ENCODE data around the gene AKAP5. TPM values are rescaled to one million over a fixed set of nuclear protein-coding genes. Genes with fewer than 3 reads are reported as not detected.
"Not testable (repeated sequence)": the region's sequence is repeated elsewhere in the genome, so short reads cannot be mapped to it uniquely, and the experiment has no call there.

Gene AKAP5
- total RNA-seq, 1 donor from 2014 or later, result 0.15 TPM

DNA sequence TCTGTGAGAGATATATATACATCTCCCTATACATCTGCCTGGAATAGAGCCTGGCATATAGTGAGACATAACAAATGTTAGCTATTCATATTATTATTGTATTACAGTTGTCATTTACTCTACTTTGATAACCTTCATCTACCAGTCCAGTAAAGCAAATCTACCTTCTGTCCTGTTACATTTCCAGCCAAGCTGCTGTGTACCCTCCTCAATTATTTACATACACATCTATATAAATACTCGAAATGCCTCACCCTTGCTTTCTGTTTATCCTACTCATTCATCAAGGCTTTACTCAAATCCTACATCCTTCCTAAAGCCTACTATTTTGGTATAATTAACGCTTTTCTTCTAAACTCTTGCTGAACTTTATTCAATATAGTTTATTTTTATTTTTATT is 48.0 kb downstream of the AKAP5 start:
- Mint-ChIP-seq H3K4me3 (ENCODE audit: unreplicated experiment) (no peak overlapping the region), H3K9me3 (ENCODE audit: unreplicated experiment) (no peaks in the 10 kb centered on the region), H3K27ac (ENCODE audit: unreplicated experiment) (no peak overlapping the region), H3K27me3 (ENCODE audit: unreplicated experiment) (no peaks in the 10 kb centered on the region), H3K4me1 (ENCODE audit: low read depth, unreplicated experiment) (peaks cover 10% of the 10 kb centered on the region), H3K36me3 (ENCODE audit: unreplicated experiment) (no peaks in the 10 kb centered on the region)
- no peak for DNase-seq
- TF ChIP-seq, protein P1, sequence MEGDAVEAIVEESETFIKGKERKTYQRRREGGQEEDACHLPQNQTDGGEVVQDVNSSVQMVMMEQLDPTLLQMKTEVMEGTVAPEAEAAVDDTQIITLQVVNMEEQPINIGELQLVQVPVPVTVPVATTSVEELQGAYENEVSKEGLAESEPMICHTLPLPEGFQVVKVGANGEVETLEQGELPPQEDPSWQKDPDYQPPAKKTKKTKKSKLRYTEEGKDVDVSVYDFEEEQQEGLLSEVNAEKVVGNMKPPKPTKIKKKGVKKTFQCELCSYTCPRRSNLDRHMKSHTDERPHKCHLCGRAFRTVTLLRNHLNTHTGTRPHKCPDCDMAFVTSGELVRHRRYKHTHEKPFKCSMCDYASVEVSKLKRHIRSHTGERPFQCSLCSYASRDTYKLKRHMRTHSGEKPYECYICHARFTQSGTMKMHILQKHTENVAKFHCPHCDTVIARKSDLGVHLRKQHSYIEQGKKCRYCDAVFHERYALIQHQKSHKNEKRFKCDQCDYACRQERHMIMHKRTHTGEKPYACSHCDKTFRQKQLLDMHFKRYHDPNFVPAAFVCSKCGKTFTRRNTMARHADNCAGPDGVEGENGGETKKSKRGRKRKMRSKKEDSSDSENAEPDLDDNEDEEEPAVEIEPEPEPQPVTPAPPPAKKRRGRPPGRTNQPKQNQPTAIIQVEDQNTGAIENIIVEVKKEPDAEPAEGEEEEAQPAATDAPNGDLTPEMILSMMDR (IDR thresholded peaks at IDR 0.05; ENCODE audit: partially characterized antibody, unreplicated experiment), result no peak

DNA sequence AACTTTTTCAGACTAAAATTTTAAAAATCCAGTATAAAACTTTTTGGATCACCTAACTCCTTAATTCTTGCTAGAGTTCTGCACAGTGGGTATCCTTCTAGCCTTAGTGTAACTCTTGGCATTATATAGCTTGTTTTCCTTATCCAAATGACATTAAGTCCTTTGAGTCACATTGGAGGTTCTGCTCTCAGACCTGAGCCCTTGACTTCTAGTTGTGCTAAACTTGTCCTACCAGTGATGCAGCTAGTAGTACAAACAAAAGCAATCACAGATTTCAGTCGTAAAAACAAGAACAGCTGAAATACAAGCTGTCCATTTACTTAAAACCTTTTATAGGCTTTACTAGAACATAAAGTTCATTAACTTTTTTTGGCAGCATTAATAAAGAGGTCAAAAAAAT is 49.8 kb downstream of the AKAP5 start:
- Mint-ChIP-seq H3K27ac (ENCODE audit: unreplicated experiment) (no peak overlapping the region), H3K4me3 (ENCODE audit: unreplicated experiment) (no peak overlapping the region), H3K27me3 (ENCODE audit: unreplicated experiment) (no peaks in the 10 kb centered on the region), H3K36me3 (ENCODE audit: unreplicated experiment) (no peaks in the 10 kb centered on the region), H3K4me1 (ENCODE audit: low read depth, unreplicated experiment) (peaks cover 9% of the 10 kb centered on the region), H3K9me3 (ENCODE audit: unreplicated experiment) (no peaks in the 10 kb centered on the region)
- TF ChIP-seq, protein P1 (IDR thresholded peaks at IDR 0.05; ENCODE audit: partially characterized antibody, unreplicated experiment), result no peak
- DNase-seq, result no peak

GRCh38 chr14:64516969-64517368 is 51.7 kb downstream of the AKAP5 start:
- TF ChIP-seq, protein P1 (IDR thresholded peaks at IDR 0.05; ENCODE audit: partially characterized antibody, unreplicated experiment), result no peak

GRCh38 chr14:64517667-64518066 is 52.4 kb downstream of the AKAP5 start:
- not testable (repeated sequence) for H3K4me1 Mint-ChIP-seq (ENCODE audit: low read depth, unreplicated experiment); DNase-seq; H3K27me3 Mint-ChIP-seq (ENCODE audit: unreplicated experiment); H3K27ac Mint-ChIP-seq (ENCODE audit: unreplicated experiment); H3K9me3 Mint-ChIP-seq (ENCODE audit: unreplicated experiment); H3K36me3 Mint-ChIP-seq (ENCODE audit: unreplicated experiment); H3K4me3 Mint-ChIP-seq (ENCODE audit: unreplicated experiment)

More at GRCh38 chr14:64516969-64517368, 51.7 kb downstream of the AKAP5 start:
- H3K27ac Mint-ChIP-seq (ENCODE audit: unreplicated experiment), result no peak overlapping the region
- H3K4me1 Mint-ChIP-seq (ENCODE audit: low read depth, unreplicated experiment), result no peaks in the 10 kb centered on the region
- H3K36me3 Mint-ChIP-seq (ENCODE audit: unreplicated experiment), result no peaks in the 10 kb centered on the region
- H3K27me3 Mint-ChIP-seq (ENCODE audit: unreplicated experiment), result no peaks in the 10 kb centered on the region
- H3K9me3 Mint-ChIP-seq (ENCODE audit: unreplicated experiment), result no peaks in the 10 kb centered on the region
- no peak for DNase-seq
- H3K4me3 Mint-ChIP-seq (ENCODE audit: unreplicated experiment), result no peak overlapping the region

DNA sequence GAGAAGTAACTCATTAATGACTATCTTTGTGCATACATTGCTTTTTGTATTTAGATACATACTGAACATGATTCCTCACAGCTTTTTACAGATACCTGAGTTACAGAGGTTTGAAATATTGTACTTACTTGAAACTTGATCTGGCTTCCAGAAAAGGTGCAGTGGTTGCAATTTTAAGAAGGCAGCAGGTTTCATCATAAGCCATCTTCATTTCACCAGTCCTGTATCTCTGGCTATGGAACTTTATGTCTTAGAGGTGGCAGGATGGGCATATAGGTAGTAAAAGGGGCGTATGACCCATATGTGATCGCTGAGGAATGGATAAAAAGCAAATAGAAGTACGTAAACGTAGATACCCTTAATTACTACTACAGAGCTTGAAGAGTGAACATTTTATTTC is 52.9 kb downstream of the AKAP5 start:
- H3K4me1 Mint-ChIP-seq (ENCODE audit: low read depth, unreplicated experiment), result no peaks in the 10 kb centered on the region
- H3K27me3 Mint-ChIP-seq (ENCODE audit: unreplicated experiment), result no peaks in the 10 kb centered on the region
- H3K4me3 Mint-ChIP-seq (ENCODE audit: unreplicated experiment), result no peak overlapping the region
- TF ChIP-seq, protein P1 (IDR thresholded peaks at IDR 0.05; ENCODE audit: partially characterized antibody, unreplicated experiment), result no peak
- no peaks in the 10 kb centered on the region for H3K36me3 Mint-ChIP-seq (ENCODE audit: unreplicated experiment)
- H3K27ac Mint-ChIP-seq (ENCODE audit: unreplicated experiment), result no peak overlapping the region
- no peak for DNase-seq
- no peaks in the 10 kb centered on the region for H3K9me3 Mint-ChIP-seq (ENCODE audit: unreplicated experiment)

DNA sequence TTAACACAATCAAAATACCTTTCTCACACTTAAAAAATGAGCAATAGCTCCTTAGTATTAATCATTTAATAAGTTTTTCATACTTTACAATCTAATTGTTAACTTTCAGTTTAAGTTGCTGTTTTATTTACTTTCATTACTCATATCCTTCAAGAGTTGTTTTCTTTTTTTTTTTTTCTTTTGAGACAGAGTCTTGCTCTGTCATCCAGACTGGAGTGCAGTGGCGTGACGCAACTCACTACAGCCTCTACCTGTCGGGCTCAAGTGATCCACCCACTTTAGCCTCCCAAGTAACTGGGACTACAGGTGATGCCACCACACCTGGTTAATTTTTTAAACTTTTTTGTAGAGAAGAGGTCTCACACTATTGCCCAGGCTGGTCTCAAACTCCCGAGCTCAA is 55.4 kb downstream of the AKAP5 start:
- Mint-ChIP-seq H3K27me3 (ENCODE audit: unreplicated experiment) (no peaks in the 10 kb centered on the region), H3K9me3 (ENCODE audit: unreplicated experiment) (no peaks in the 10 kb centered on the region), H3K36me3 (ENCODE audit: unreplicated experiment) (no peaks in the 10 kb centered on the region), H3K4me1 (ENCODE audit: low read depth, unreplicated experiment) (no peaks in the 10 kb centered on the region), H3K27ac (ENCODE audit: unreplicated experiment) (no peak overlapping the region), H3K4me3 (ENCODE audit: unreplicated experiment) (no peak overlapping the region)
- DNase-seq, result no peak
- TF ChIP-seq, protein P1 (IDR thresholded peaks at IDR 0.05; ENCODE audit: partially characterized antibody, unreplicated experiment), result no peak

Measured in glutamatergic neuron (in vitro differentiated cells).